Right lobe of liver (tissue), 6 donors: ENCODE results near the gene MYD88. TPM values are rescaled to one million over a fixed set of nuclear protein-coding genes. Genes with fewer than 3 reads are reported as not detected.

ENCODE experiments used
- ATAC-seq, 4 donors: fragments of 200-7000 bp; cut with Tn5 transposase; one replicate each; pipeline ENCODE4 v1.9.1; 2020; ENCODE audit warnings: mild to moderate bottlenecking in 4 of 4, moderate library complexity in 4 of 4
- DNase-seq, 3 donors: peaks; one replicate each; pipeline ENCODE4 v3.0.0-alpha.2; 2020
- H3K27ac ChIP-seq, 3 donors: fragments of 200-600 bp; one replicate each; pipeline ENCODE4 v1.8.0; 2022
- H3K27me3 ChIP-seq, 2 donors: fragments of 200-600 bp; one replicate each; pipeline ENCODE4 v1.8.0; 2022
- H3K36me3 ChIP-seq, 4 donors: fragments of 200-600 bp; sonication (generic) in 1 of 4; one replicate each; pipeline versions ENCODE4 v1.5.1 to v1.8.0; 2017 to 2022; ENCODE audit warnings: control low read depth in 1 of 4
- H3K4me1 ChIP-seq, 4 donors: fragments of 200-600 bp; sonication (generic) in 1 of 4; one replicate each; pipeline versions ENCODE4 v1.5.1 to v1.8.0; 2017 to 2022; ENCODE audit warnings: control low read depth in 1 of 4
- H3K4me3 ChIP-seq, 3 donors: fragments of 200-600 bp; one replicate each; pipeline ENCODE4 v1.8.0; 2022
- H3K9me3 ChIP-seq, 4 donors: fragments of 200-600 bp; sonication (generic) in 1 of 4; one replicate each; pipeline versions ENCODE4 v1.5.1 to v1.8.0; 2017 to 2022; ENCODE audit warnings: control low read depth in 1 of 4
- CTCF ChIP-seq, 4 donors: fragments of 200-600 bp in 3 of 4; fragments of 450-650 bp in 1 of 4; IDR thresholded peaks; one replicate each; pipeline versions ENCODE4 v1.5.1 to v1.8.0; 2016 to 2022; ENCODE audit warnings: antibody characterized with exemption in 4 of 4, mild to moderate bottlenecking in 2 of 4
- POLR2A ChIP-seq: fragments of 450-650 bp; IDR thresholded peaks from one replicate; pipeline ENCODE4 v1.6.1; 2017; ENCODE audit warnings: antibody characterized with exemption, mild to moderate bottlenecking
- WGBS: methylation state at CpG from one replicate; pipeline ENCODE4 v1.1.6; 2018; ENCODE audit warnings: low coverage, low lambda C conversion rate; ENCODE audit not compliant: insufficient coverage; ENCODE audit errors: missing lambda C conversion rate; 5-methylcytosine and 5-hydroxymethylcytosine counted together
- intact Hi-C, 2 donors: fragments of 100-400 bp; cut with DNase I; formaldehyde crosslinking; loops; one replicate each; pipeline versions ENCODE4 v1.11.2 to v1.14.1; 2022
- total RNA-seq, 6 experiments: library from RNA; depleted of rRNA in 2 of 6; stranded (reverse); fragments of >200 nt in 2 of 6; fragmentation: NEBNext Ultra II Directional in 3 of 6; extraction: Animal tissue kit (Norgen Biotek cat#: 25700) in 3 of 6; gene quantifications; one replicate each; pipeline versions ENCODE4 v1.1.0 to v1.2.4, GENCODE V29; 2016 to 2023
- donor health status: DM: no; HTN: yes; CAD: no.
- donor health status: DM: no; HTN: no; CAD: no.
- donor health status: DM: no; HTN: no; CAD: no.
- donor health status: DM: no; HTN: yes; CAD: no.
- donor health status: DM: no; HTN: yes; CAD: no.

The MYD88 gene
- total RNA-seq, 6 experiments from 2014 or later: 24.3 to 57.3 (median 37.0) TPM

- H3K36me3 ChIP-seq: peaks cover 0 to 20% (median 5%) of the 10 kb centered on the region in 4 donors
- intact Hi-C loops: no loop called here
- H3K27me3 ChIP-seq: no peaks in the 10 kb centered on the region
- no peak for TF ChIP-seq CTCF (IDR thresholded peaks at IDR 0.05)
- no peak for TF ChIP-seq POLR2A
- ATAC-seq: no peak
- H3K9me3 ChIP-seq: no peaks in the 10 kb centered on the region
- DNase-seq: peak; percentile 10 to 49 (median 37)
- 100% methylated on average over 2 of the region's 7 CpGs for WGBS
- H3K4me1 ChIP-seq: peaks cover 0 to 16% (median 4%) of the 10 kb centered on the region in 4 donors
- no peak overlapping the region for H3K4me3 ChIP-seq
- no peak overlapping the region for H3K27ac ChIP-seq
Observed at GRCh38 chr3:38141173-38141951, 2.9 kb downstream of the MYD88 start.

GRCh38 chr3:38141952-38142273 is 3.5 kb downstream of the MYD88 start:
- H3K4me1 ChIP-seq: peaks cover 0 to 16% (median 4%) of the 10 kb centered on the region in 4 donors
- H3K9me3 ChIP-seq: no peaks in the 10 kb centered on the region
- intact Hi-C loops: no loop called here
- H3K27me3 ChIP-seq: no peaks in the 10 kb centered on the region
- no peak for ATAC-seq
- TF ChIP-seq CTCF (IDR thresholded peaks at IDR 0.05): no peak
- TF ChIP-seq POLR2A: no peak
- no peak overlapping the region for H3K4me3 ChIP-seq
- H3K36me3 ChIP-seq: peaks cover 0 to 20% (median 5%) of the 10 kb centered on the region in 4 donors
- no peak for DNase-seq
- no peak overlapping the region for H3K27ac ChIP-seq
- 100% methylated on average over 1 of the region's 2 CpGs for WGBS

GRCh38 chr3:38142959-38143358 is 4.5 kb downstream of the MYD88 start:
- ATAC-seq: no peak
- peaks cover 0 to 11% (median 4%) of the 10 kb centered on the region in 4 donors for H3K4me1 ChIP-seq
- peaks cover 0 to 20% (median 5%) of the 10 kb centered on the region in 4 donors for H3K36me3 ChIP-seq
- H3K9me3 ChIP-seq: no peaks in the 10 kb centered on the region
- WGBS: no CpG with 5 or more reads among the region's 1 CpG
- no peak overlapping the region for H3K27ac ChIP-seq
- peak in 1 of 3 donors; percentile 4 for DNase-seq
- H3K4me3 ChIP-seq: no peak overlapping the region
- intact Hi-C loops: no loop called here
- TF ChIP-seq POLR2A (no peak), CTCF (IDR thresholded peaks at IDR 0.05) (no peak)
- no peaks in the 10 kb centered on the region for H3K27me3 ChIP-seq

- Histone ChIP-seq H3K27ac (no peak overlapping the region), H3K4me1 (peaks cover 0 to 8% (median 4%) of the 10 kb centered on the region in 4 donors), H3K4me3 (no peak overlapping the region), H3K27me3 (no peaks in the 10 kb centered on the region), H3K9me3 (no peaks in the 10 kb centered on the region), H3K36me3 (peaks cover 0 to 20% (median 5%) of the 10 kb centered on the region in 4 donors)
- WGBS: no CpG with 5 or more reads among the region's 3 CpGs
- TF ChIP-seq CTCF (IDR thresholded peaks at IDR 0.05) (no peak), POLR2A (no peak)
- ATAC-seq (no peak), DNase-seq (peak in 1 of 3 donors; percentile 7)
- intact Hi-C loops: no loop called here
Observed at GRCh38 chr3:38143511-38143910, 5.0 kb downstream of the MYD88 start.
